BLaER1 treated with 17β-estradiol and CSF1 and Interleukin-3, amounts not matched to agents 10 nM and 100 nM (cell line): Measurements from ENCODE around the gene RNASEH2B.
A peak's percentile ranks its signal among the peaks of the same experiment; 100 is the strongest.

ENCODE experiments used
- H3K27ac ChIP-seq, 11 experiments: shearing (Covaris generic); formaldehyde crosslinking; 2 replicates each; pipeline ENCODE4 v1.8.1; 2022
- H3K27me3 ChIP-seq, 11 experiments: shearing (Covaris generic); formaldehyde crosslinking; 2 replicates each; pipeline ENCODE4 v1.8.1; 2022
- H3K36me3 ChIP-seq, 11 experiments: shearing (Covaris generic); formaldehyde crosslinking; 2 replicates each; pipeline ENCODE4 v1.8.1; 2022
- H3K4me1 ChIP-seq, 10 experiments: shearing (Covaris generic); formaldehyde crosslinking; 2 replicates each; pipeline ENCODE4 v1.8.1; 2022
- H3K4me2 ChIP-seq, 11 experiments: shearing (Covaris generic); formaldehyde crosslinking; 2 replicates each; pipeline ENCODE4 v1.8.1; 2022
- H3K4me3 ChIP-seq, 10 experiments: shearing (Covaris generic); formaldehyde crosslinking; 2 replicates each; pipeline ENCODE4 v1.8.1; 2022
- H3K9ac ChIP-seq, 11 experiments: shearing (Covaris generic); formaldehyde crosslinking; 2 replicates each; pipeline ENCODE4 v1.8.1; 2022
- H3K9me3 ChIP-seq, 11 experiments: shearing (Covaris generic); formaldehyde crosslinking; replicated peaks in 1 of 11; 2 replicates each; pipeline ENCODE4 v1.8.1; 2022
- H4K20me1 ChIP-seq, 11 experiments: shearing (Covaris generic); formaldehyde crosslinking; 2 replicates each; pipeline ENCODE4 v1.8.1; 2022
- Cebpa-rat ChIP-seq, 11 experiments: shearing (Covaris generic); IDR thresholded peaks; 2 replicates each; pipeline ENCODE4 v1.8.1; 2022

The RNASEH2B gene

GRCh38 chr13:50979187-50979586 is 69.6 kb downstream of the RNASEH2B start:
- H3K9ac ChIP-seq, result peak overlapping the region in 4 of 11 experiments; percentile 3 to 18 (median 11); a peak in 3 of 22 replicates
- peaks cover 0 to 19% (median 14%) of the 10 kb centered on the region in 11 experiments; a peak in 16 of 22 replicates for H3K9me3 ChIP-seq
- no peak for TF ChIP-seq Cebpa-rat (IDR thresholded peaks at IDR 0.05)
- peaks cover 0 to 32% (median 13%) of the 10 kb centered on the region in 10 experiments; a peak in 14 of 20 replicates for H3K4me1 ChIP-seq
- no peaks in the 10 kb centered on the region for H4K20me1 ChIP-seq
- H3K27me3 ChIP-seq, result no peaks in the 10 kb centered on the region
- H3K4me3 ChIP-seq, result no peak overlapping the region
- peak overlapping the region in 7 of 11 experiments; percentile 17 to 74 (median 58); a peak in 13 of 22 replicates for H3K4me2 ChIP-seq
- peak overlapping the region in 9 of 11 experiments; percentile 17 to 75 (median 57); a peak in 13 of 22 replicates for H3K27ac ChIP-seq
- peaks cover 11 to 44% (median 28%) of the 10 kb centered on the region in 11 experiments; a peak in 19 of 22 replicates for H3K36me3 ChIP-seq

- Histone ChIP-seq H3K4me2 (no peak overlapping the region), H3K9ac (no peak overlapping the region), H3K4me3 (no peak overlapping the region), H3K36me3 (peaks cover 0 to 22% (median 7%) of the 10 kb centered on the region in 11 experiments; a peak in 14 of 22 replicates), H4K20me1 (no peaks in the 10 kb centered on the region), H3K9me3 (peaks cover 0 to 17% (median 14%) of the 10 kb centered on the region in 11 experiments; a peak in 15 of 22 replicates), H3K4me1 (peaks cover 0 to 32% (median 13%) of the 10 kb centered on the region in 10 experiments; a peak in 14 of 20 replicates), H3K27me3 (no peaks in the 10 kb centered on the region), H3K27ac (no peak overlapping the region)
- no peak for TF ChIP-seq Cebpa-rat (IDR thresholded peaks at IDR 0.05)
Measured at GRCh38 chr13:50981686-50982085, 72.1 kb downstream of the RNASEH2B start.

GRCh38 chr13:50989476-50989875 is 79.9 kb downstream of the RNASEH2B start:
- H3K36me3 ChIP-seq, result no peaks in the 10 kb centered on the region
- H3K9ac ChIP-seq, result peak overlapping the region in 3 of 11 experiments; percentile 5 to 68 (median 35); a peak in 2 of 22 replicates
- no peak overlapping the region for H3K4me3 ChIP-seq
- TF ChIP-seq Cebpa-rat (IDR thresholded peaks at IDR 0.05), result no peak
- H3K9me3 ChIP-seq, result peaks cover 0 to 7% (median 0%) of the 10 kb centered on the region in 11 experiments; a peak in 1 of 22 replicates
- H3K27me3 ChIP-seq, result no peaks in the 10 kb centered on the region
- peaks cover 44 to 62% (median 55%) of the 10 kb centered on the region in 10 experiments for H3K4me1 ChIP-seq
- H4K20me1 ChIP-seq, result no peaks in the 10 kb centered on the region
- peak overlapping the region in 10 of 11 experiments; percentile 6 to 82 (median 72); a peak in 20 of 22 replicates for H3K27ac ChIP-seq
- H3K4me2 ChIP-seq, result peak overlapping the region; percentile 72 to 95 (median 86); a peak in 20 of 22 replicates

- H3K36me3 ChIP-seq, result no peaks in the 10 kb centered on the region
- H3K4me2 ChIP-seq, result peak overlapping the region; percentile 72 to 95 (median 86)
- TF ChIP-seq Cebpa-rat (IDR thresholded peaks at IDR 0.05), result no peak
- H3K4me1 ChIP-seq, result peaks cover 44 to 69% (median 61%) of the 10 kb centered on the region in 10 experiments
- no peaks in the 10 kb centered on the region for H4K20me1 ChIP-seq
- H3K9me3 ChIP-seq, result peaks cover 0 to 7% (median 0%) of the 10 kb centered on the region in 11 experiments; a peak in 1 of 22 replicates
- peak overlapping the region in 10 of 11 experiments; percentile 59 to 82 (median 74); a peak in 21 of 22 replicates for H3K27ac ChIP-seq
- peak overlapping the region in 4 of 10 experiments; percentile 20 to 41 (median 26); a peak in 5 of 20 replicates for H3K4me3 ChIP-seq
- H3K27me3 ChIP-seq, result no peaks in the 10 kb centered on the region
- H3K9ac ChIP-seq, result peak overlapping the region; percentile 15 to 71 (median 66); a peak in 21 of 22 replicates
Measured at GRCh38 chr13:50990065-50990817, 80.7 kb downstream of the RNASEH2B start.

DNA sequence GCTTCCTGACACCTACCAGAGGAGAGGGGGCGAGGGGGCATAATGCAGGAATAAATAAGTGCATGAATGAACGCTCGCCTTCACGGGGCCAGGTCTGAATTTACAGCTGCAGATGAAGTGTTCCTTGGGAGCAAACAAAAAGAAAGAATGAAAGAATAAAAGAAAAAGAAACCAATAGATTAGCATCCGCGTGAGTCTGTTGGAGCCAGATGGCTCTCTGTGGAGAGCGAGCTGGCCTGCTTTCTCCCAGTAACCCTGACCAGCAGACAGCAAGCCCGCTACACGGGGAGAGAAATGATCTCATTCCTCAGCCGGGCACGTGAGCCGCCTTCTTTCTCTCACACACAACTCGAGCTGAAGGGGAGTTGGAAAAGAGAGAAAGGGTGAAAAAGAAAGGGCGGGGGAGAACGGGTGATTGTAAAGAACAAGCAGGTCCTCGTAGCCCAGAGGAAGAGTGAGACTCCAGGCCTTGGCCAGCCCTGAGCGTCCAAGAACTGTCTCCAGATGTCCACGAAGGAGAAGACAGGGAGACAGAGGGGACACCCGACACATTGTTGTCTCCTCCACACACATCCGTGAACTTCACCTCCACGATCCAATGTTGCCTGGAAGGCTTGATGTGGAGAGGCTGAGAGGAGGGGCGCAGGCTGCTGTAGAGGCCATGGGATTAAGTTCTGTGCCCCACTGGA is 81.4 kb downstream of the RNASEH2B start:
- H4K20me1 ChIP-seq, result no peaks in the 10 kb centered on the region
- no peaks in the 10 kb centered on the region for H3K36me3 ChIP-seq
- peak overlapping the region; percentile 15 to 71 (median 66); a peak in 21 of 22 replicates for H3K9ac ChIP-seq
- peaks cover 0 to 7% (median 0%) of the 10 kb centered on the region in 11 experiments; a peak in 1 of 22 replicates for H3K9me3 ChIP-seq
- H3K4me3 ChIP-seq, result peak overlapping the region in 4 of 10 experiments; percentile 20 to 41 (median 26); a peak in 6 of 20 replicates
- no peaks in the 10 kb centered on the region for H3K27me3 ChIP-seq
- H3K4me2 ChIP-seq, result peak overlapping the region; percentile 72 to 95 (median 86)
- peak overlapping the region; percentile 59 to 82 (median 74); a peak in 21 of 22 replicates for H3K27ac ChIP-seq
- no peak for TF ChIP-seq Cebpa-rat (IDR thresholded peaks at IDR 0.05)
- H3K4me1 ChIP-seq, result peaks cover 44 to 77% (median 66%) of the 10 kb centered on the region in 10 experiments

GRCh38 chr13:50991579-50992521 is 82.3 kb downstream of the RNASEH2B start:
- no peaks in the 10 kb centered on the region for H4K20me1 ChIP-seq
- no peak for TF ChIP-seq Cebpa-rat (IDR thresholded peaks at IDR 0.05)
- H3K4me3 ChIP-seq, result peak overlapping the region in 3 of 10 experiments; percentile 3 to 41 (median 25); a peak in 6 of 20 replicates
- no peaks in the 10 kb centered on the region for H3K36me3 ChIP-seq
- no peaks in the 10 kb centered on the region for H3K27me3 ChIP-seq
- H3K4me2 ChIP-seq, result peak overlapping the region; percentile 72 to 95 (median 86)
- peak overlapping the region; percentile 59 to 82 (median 74); a peak in 21 of 22 replicates for H3K27ac ChIP-seq
- peaks cover 0 to 7% (median 0%) of the 10 kb centered on the region in 11 experiments; a peak in 1 of 22 replicates for H3K9me3 ChIP-seq
- peak overlapping the region; percentile 15 to 71 (median 66); a peak in 21 of 22 replicates for H3K9ac ChIP-seq
- H3K4me1 ChIP-seq, result peaks cover 44 to 77% (median 67%) of the 10 kb centered on the region in 10 experiments

GRCh38 chr13:50993371-50993770 is 83.8 kb downstream of the RNASEH2B start:
- TF ChIP-seq Cebpa-rat (IDR thresholded peaks at IDR 0.05), result no peak
- Histone ChIP-seq H3K4me2 (peak overlapping the region; percentile 45 to 95 (median 86); a peak in 21 of 22 replicates), H3K9ac (peak overlapping the region in 2 of 11 experiments; percentile 10 to 27; a peak in 1 of 22 replicates), H3K36me3 (no peaks in the 10 kb centered on the region), H3K27me3 (no peaks in the 10 kb centered on the region), H3K27ac (peak overlapping the region in 6 of 11 experiments; percentile 7 to 82 (median 80); a peak in 7 of 22 replicates), H3K9me3 (peaks cover 0 to 3% (median 0%) of the 10 kb centered on the region in 11 experiments; a peak in 2 of 22 replicates), H4K20me1 (no peaks in the 10 kb centered on the region), H3K4me1 (peaks cover 44 to 77% (median 67%) of the 10 kb centered on the region in 10 experiments), H3K4me3 (0 out of 20 replicates have a peak overlapping the region, but pooled peaks of 1 of the 10 experiments have one; percentile 2)
